DND-41 (cell line): ENCODE data around the gene LRRC23.
A peak's percentile ranks its signal among the peaks of the same experiment; 100 is the strongest.

Experiments used
- ATAC-seq: fragments of 200-7000 bp; cut with Tn5 transposase; 3 replicates; pipeline ENCODE4 v1.9.1; 2021; ENCODE audit warnings: low read depth; ENCODE audit not compliant: insufficient read depth
- DNase-seq: peaks from one replicate; pipeline ENCODE4 v3.0.0-alpha.2; 2020
- H2AFZ ChIP-seq: 2 replicates; pipeline ENCODE4 v1.6.0; 2012; ENCODE audit warnings: low read depth, low read length
- H3K27ac ChIP-seq: 2 replicates; pipeline ENCODE4 v1.5.1; 2012; ENCODE audit warnings: low read length, inconsistent platforms
- H3K27me3 ChIP-seq: fragments of 200-600 bp; sonication (generic); 2 replicates; pipeline ENCODE4 v1.6.0; 2012; ENCODE audit warnings: low read length, mild to moderate bottlenecking, inconsistent platforms; ENCODE audit not compliant: insufficient read depth, poor library complexity
- H3K36me3 ChIP-seq: 2 replicates; pipeline ENCODE4 v1.5.1; 2012; ENCODE audit warnings: low read length, inconsistent platforms; ENCODE audit not compliant: insufficient read depth
- H3K4me1 ChIP-seq: 2 replicates; pipeline ENCODE4 v1.5.1; 2012; ENCODE audit warnings: mild to moderate bottlenecking, low read length; ENCODE audit not compliant: insufficient read depth
- H3K4me2 ChIP-seq: 2 replicates; pipeline ENCODE4 v1.6.0; 2012; ENCODE audit warnings: mild to moderate bottlenecking, moderate library complexity, low read length, inconsistent platforms; ENCODE audit not compliant: insufficient read depth
- H3K4me3 ChIP-seq, 2 experiments: fragments of 200-600 bp in 1 of 2; shearing (Covaris generic) in 1 of 2; 2 replicates each; pipeline ENCODE4 v1.5.1; 2012 to 2016; ENCODE audit warnings: inconsistent platforms in 2 of 2, low read length in 2 of 2, mild to moderate bottlenecking in 2 of 2, low read depth in 1 of 2, moderate library complexity in 1 of 2
- H3K79me2 ChIP-seq: 2 replicates; pipeline ENCODE4 v1.6.0; 2012; ENCODE audit warnings: low read length, inconsistent platforms; ENCODE audit not compliant: insufficient read depth
- H3K9ac ChIP-seq: 2 replicates; pipeline ENCODE4 v1.6.0; 2012; ENCODE audit warnings: low read depth, mild to moderate bottlenecking, inconsistent platforms, low read length, moderate library complexity
- H3K9me3 ChIP-seq: 2 replicates; pipeline ENCODE4 v1.5.1; 2012; ENCODE audit warnings: low read length, moderate library complexity, mild to moderate bottlenecking, inconsistent platforms; ENCODE audit not compliant: insufficient read depth, severe bottlenecking
- H4K20me1 ChIP-seq: 2 replicates; pipeline ENCODE4 v1.6.0; 2012; ENCODE audit warnings: low read length; ENCODE audit not compliant: insufficient read depth
- EZH2 ChIP-seq: IDR thresholded peaks from 3 replicates; pipeline ENCODE4 v1.6.1; 2012; ENCODE audit warnings: borderline replicate concordance, low read depth, mild to moderate bottlenecking, moderate library complexity, low read length, inconsistent platforms; ENCODE audit not compliant: severe bottlenecking
- TF ChIP-seq, protein P1 (sequence below): IDR thresholded peaks from 2 replicates; pipeline ENCODE4 v1.5.1; 2012; ENCODE audit warnings: borderline replicate concordance, low read length, moderate library complexity, mild to moderate bottlenecking; ENCODE audit not compliant: poor library complexity, severe bottlenecking; ENCODE audit errors: extremely low read depth

The LRRC23 gene

DNA sequence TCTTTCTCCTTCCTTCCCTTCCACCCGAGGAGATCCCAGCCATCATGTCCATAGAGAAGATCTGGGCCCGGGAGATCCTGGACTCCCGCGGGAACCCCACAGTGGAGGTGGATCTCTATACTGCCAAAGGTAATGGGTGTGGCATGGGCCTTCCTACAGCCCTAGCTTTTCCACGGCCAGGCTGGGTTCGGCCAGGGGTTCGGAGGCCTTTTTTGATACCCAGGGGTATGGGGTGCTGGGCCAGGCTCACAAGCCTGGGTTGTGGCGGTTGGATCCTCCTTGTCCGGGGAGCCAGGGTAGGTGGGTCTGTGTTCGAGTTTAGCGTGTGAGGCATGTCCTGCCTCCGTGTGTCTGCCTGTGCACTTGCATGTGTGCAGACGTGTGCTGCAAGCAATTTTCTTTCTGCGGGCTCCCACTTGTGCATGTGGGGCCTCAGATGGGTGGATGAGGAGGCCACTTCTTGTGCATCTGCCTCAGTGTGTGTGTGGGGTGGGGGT lies 11.2 kb downstream of the LRRC23 start:
- Histone ChIP-seq H3K4me3 (peak overlapping the region in 1 of 2 experiments; percentile 72; a peak in 2 of 4 replicates), H3K79me2 (peaks cover 33% of the 10 kb centered on the region), H3K9me3 (no peaks in the 10 kb centered on the region), H3K27me3 (no peaks in the 10 kb centered on the region), H4K20me1 (peaks cover 10% of the 10 kb centered on the region), H3K4me2 (peak overlapping the region; percentile 91), H3K27ac (no peak overlapping the region; the same call in 1 of the 2 replicates), H3K4me1 (peaks cover 38% of the 10 kb centered on the region), H2AFZ (no peak overlapping the region), H3K9ac (peak overlapping the region; percentile 91; the same call in 1 of the 2 replicates), H3K36me3 (peaks cover 43% of the 10 kb centered on the region)
- TF ChIP-seq EZH2, result no peak
- TF ChIP-seq, protein P1, sequence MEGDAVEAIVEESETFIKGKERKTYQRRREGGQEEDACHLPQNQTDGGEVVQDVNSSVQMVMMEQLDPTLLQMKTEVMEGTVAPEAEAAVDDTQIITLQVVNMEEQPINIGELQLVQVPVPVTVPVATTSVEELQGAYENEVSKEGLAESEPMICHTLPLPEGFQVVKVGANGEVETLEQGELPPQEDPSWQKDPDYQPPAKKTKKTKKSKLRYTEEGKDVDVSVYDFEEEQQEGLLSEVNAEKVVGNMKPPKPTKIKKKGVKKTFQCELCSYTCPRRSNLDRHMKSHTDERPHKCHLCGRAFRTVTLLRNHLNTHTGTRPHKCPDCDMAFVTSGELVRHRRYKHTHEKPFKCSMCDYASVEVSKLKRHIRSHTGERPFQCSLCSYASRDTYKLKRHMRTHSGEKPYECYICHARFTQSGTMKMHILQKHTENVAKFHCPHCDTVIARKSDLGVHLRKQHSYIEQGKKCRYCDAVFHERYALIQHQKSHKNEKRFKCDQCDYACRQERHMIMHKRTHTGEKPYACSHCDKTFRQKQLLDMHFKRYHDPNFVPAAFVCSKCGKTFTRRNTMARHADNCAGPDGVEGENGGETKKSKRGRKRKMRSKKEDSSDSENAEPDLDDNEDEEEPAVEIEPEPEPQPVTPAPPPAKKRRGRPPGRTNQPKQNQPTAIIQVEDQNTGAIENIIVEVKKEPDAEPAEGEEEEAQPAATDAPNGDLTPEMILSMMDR, result no peak
- DNase-seq, result no peak
- no peak for ATAC-seq

DNA sequence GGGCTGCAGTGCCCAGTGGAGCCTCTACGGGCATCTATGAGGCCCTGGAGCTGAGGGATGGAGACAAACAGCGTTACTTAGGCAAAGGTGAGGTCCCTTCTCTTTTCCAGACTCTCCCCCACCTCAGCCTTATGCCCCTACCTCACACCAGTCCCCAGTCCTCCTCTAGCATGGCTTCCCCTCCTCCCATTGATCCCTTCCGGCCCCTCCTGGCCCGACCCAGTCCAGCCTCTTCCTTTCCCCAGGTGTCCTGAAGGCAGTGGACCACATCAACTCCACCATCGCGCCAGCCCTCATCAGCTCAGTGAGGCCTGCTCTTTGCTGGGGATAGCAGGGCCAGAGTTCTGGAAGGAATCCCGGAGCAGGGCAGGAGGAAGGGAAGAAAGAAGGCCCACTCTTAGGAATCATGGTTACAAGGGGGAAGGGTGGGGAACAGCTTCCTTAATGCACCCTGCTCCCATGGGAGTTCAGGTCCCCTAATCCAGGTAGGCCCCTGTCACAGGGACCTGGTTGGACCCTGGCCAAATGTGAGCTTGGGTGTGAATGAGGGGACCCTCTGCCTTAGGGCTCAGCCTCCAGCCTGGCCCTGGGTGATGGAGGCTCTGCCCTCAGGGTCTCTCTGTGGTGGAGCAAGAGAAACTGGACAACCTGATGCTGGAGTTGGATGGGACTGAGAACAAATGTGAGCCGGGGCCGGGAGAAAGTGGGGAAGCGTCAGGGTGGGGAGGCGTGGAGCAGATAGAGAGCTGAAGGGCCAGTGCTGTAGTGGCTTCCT lies 12.0 kb downstream of the LRRC23 start:
- Histone ChIP-seq H4K20me1 (peaks cover 10% of the 10 kb centered on the region), H2AFZ (no peak overlapping the region), H3K9me3 (no peaks in the 10 kb centered on the region), H3K27me3 (no peaks in the 10 kb centered on the region), H3K4me1 (peaks cover 38% of the 10 kb centered on the region), H3K27ac (no peak overlapping the region), H3K9ac (no peak overlapping the region), H3K4me3 (0 out of 4 replicates have a peak overlapping the region, but pooled peaks of 1 of the 2 experiments have one; percentile 7), H3K4me2 (peak overlapping the region; percentile 91), H3K36me3 (peaks cover 51% of the 10 kb centered on the region), H3K79me2 (peaks cover 33% of the 10 kb centered on the region)
- DNase-seq, result no peak
- TF ChIP-seq EZH2, result no peak
- TF ChIP-seq, protein P1, result no peak
- ATAC-seq, result no peak

DNA sequence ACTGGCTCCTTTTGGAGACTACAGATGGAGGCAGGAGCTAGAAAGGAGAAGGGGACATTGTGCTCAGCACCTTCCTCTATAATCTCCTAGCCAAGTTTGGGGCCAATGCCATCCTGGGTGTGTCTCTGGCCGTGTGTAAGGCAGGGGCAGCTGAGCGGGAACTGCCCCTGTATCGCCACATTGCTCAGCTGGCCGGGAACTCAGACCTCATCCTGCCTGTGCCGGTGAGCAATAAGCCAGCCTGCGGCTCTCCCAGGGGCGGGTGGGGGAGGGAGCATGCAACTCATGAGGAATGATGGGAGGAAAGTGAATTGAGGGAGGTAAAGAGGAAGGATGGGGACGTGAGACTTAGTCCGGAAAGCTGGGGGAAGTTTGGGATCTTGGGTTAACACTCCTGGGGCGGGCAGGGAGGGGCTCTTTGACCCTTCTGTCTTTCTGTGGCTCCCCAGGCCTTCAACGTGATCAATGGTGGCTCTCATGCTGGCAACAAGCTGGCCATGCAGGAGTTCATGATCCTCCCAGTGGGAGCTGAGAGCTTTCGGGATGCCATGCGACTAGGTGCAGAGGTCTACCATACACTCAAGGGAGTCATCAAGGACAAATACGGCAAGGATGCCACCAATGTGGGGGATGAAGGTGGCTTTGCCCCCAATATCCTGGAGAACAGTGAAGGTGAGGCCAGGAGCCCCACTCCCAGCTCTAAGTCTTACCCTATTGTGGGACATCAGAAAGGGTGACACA lies 13.0 kb downstream of the LRRC23 start:
- Histone ChIP-seq H3K9me3 (no peaks in the 10 kb centered on the region), H3K79me2 (peaks cover 33% of the 10 kb centered on the region), H3K4me1 (peaks cover 38% of the 10 kb centered on the region), H3K4me2 (no peak overlapping the region), H3K4me3 (no peak overlapping the region), H4K20me1 (peaks cover 10% of the 10 kb centered on the region), H3K9ac (no peak overlapping the region), H3K36me3 (peaks cover 61% of the 10 kb centered on the region), H3K27ac (no peak overlapping the region), H3K27me3 (no peaks in the 10 kb centered on the region), H2AFZ (no peak overlapping the region)
- TF ChIP-seq, protein P1, result no peak
- TF ChIP-seq EZH2, result no peak
- DNase-seq (no peak), ATAC-seq (no peak)
